ENCODE measurements around the gene SARS1. TPM values are rescaled to one million over a fixed set of nuclear protein-coding genes. Genes with fewer than 3 reads are reported as not detected.

SARS1 gene
- total RNA-seq, 4 donors from 2014 or later = 85.8 to 150 (median 134) TPM

DNA sequence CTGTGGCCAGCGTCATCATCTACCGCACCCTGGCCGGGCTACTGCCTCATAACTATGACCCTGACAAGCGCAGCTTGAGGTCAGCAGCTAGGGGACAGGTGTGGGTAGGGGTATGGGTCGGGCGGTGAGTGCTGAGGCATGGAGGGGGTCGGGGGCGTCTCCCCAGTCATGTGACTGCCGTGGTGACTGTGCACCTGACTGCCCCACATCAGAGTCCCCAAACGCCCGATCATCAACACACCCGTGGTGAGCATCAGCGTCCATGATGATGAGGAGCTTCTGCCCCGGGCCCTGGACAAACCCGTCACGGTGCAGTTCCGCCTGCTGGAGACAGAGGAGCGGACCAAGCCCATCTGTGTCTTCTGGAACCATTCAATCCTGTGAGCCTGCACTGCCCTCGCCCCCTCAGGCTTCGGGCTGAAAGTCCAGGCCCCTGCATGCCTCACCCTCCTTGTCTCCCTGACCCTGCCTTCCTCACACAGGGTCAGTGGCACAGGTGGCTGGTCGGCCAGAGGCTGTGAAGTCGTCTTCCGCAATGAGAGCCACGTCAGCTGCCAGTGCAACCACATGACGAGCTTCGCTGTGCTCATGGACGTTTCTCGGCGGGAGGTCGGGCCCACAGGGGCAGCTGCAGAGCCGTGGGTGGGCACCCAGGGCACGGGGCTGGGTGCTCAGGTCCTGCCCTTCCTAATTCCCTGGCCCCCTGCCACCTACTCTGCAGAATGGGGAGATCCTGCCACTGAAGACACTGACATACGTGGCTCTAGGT lies 55.7 kb downstream of the SARS1 start:
- no peak for TF ChIP-seq POLR2A (IDR thresholded peaks at IDR 0.05)
- TF ChIP-seq, protein P1, sequence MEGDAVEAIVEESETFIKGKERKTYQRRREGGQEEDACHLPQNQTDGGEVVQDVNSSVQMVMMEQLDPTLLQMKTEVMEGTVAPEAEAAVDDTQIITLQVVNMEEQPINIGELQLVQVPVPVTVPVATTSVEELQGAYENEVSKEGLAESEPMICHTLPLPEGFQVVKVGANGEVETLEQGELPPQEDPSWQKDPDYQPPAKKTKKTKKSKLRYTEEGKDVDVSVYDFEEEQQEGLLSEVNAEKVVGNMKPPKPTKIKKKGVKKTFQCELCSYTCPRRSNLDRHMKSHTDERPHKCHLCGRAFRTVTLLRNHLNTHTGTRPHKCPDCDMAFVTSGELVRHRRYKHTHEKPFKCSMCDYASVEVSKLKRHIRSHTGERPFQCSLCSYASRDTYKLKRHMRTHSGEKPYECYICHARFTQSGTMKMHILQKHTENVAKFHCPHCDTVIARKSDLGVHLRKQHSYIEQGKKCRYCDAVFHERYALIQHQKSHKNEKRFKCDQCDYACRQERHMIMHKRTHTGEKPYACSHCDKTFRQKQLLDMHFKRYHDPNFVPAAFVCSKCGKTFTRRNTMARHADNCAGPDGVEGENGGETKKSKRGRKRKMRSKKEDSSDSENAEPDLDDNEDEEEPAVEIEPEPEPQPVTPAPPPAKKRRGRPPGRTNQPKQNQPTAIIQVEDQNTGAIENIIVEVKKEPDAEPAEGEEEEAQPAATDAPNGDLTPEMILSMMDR (IDR thresholded peaks at IDR 0.05) = no peak
- H3K9me3 ChIP-seq = no peaks in the 10 kb centered on the region
- no peaks in the 10 kb centered on the region for H3K27me3 ChIP-seq
- no peak overlapping the region for H3K27ac ChIP-seq
- intact Hi-C loops (cut with DNase I) = no loop called here
- no peak for DNase-seq
- peaks cover 4 to 91% (median 17%) of the 10 kb centered on the region in 3 donors for H3K36me3 ChIP-seq
- H3K4me1 ChIP-seq = peaks cover 17 to 42% (median 17%) of the 10 kb centered on the region in 3 donors
- no peak overlapping the region for H3K4me3 ChIP-seq
- WGBS, 2 donors = 76 to 83% methylated on average over 4 to 11 of the region's 33 CpGs

DNA sequence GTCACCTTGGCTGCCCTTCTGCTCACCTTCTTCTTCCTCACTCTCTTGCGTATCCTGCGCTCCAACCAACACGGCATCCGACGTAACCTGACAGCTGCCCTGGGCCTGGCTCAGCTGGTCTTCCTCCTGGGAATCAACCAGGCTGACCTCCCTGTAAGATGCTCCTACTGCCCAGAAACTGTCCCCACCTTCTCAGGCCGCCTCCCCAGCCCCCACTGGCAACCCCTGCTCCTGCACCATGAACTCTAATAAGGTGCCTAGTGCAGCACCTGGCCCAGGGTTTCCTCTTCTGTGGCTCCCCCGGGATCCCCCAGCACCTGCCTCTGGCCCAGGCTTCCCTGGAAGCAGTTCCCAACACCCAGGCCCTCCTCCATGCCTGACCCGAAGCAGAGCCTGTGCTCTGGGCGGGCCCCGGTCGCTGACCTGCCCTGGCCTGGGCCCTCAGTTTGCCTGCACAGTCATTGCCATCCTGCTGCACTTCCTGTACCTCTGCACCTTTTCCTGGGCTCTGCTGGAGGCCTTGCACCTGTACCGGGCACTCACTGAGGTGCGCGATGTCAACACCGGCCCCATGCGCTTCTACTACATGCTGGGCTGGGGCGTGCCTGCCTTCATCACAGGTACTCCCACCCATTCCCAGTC lies 56.4 kb downstream of the SARS1 start:
- Histone ChIP-seq H3K27ac (no peak overlapping the region), H3K4me1 (peaks cover 22 to 47% (median 23%) of the 10 kb centered on the region in 3 donors), H3K9me3 (no peaks in the 10 kb centered on the region), H3K27me3 (no peaks in the 10 kb centered on the region), H3K36me3 (peaks cover 0 to 84% (median 17%) of the 10 kb centered on the region in 3 donors), H3K4me3 (no peak overlapping the region)
- WGBS, 2 donors = 92 to 93% methylated on average over 12 of the region's 17 CpGs
- TF ChIP-seq POLR2A (IDR thresholded peaks at IDR 0.05) = no peak
- TF ChIP-seq, protein P1 (IDR thresholded peaks at IDR 0.05) = no peak
- intact Hi-C loops (cut with DNase I) = no loop called here
- DNase-seq = no peak

DNA sequence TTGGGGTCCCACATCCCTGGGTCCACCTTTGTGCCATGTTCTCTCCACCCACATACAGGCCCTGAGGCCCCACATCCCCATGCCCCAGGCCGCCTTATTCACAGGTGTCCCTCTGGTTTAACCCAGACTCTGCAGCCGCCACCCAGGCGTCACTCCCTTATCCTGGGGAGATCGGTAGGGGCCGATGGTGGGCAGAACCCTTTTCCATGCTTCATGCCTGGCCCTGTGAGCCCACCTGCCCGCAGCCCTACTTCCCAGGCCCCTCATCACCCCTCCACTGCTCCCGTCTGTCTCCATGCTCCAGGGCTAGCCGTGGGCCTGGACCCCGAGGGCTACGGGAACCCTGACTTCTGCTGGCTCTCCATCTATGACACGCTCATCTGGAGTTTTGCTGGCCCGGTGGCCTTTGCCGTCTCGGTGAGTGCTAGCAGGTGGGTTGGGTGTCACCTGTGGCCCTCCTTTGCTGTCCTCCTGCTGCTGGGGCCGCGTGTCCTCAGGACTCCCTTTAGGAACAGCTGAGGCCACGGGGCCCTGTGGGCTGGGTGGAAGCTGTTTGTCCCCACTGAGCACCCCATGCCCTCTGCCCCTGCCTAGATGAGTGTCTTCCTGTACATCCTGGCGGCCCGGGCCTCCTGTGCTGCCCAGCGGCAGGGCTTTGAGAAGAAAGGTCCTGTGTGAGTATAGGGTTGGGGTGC lies 57.1 kb downstream of the SARS1 start:
- no peak for DNase-seq
- H3K36me3 ChIP-seq = peaks cover 0 to 77% (median 15%) of the 10 kb centered on the region in 3 donors

DNA sequence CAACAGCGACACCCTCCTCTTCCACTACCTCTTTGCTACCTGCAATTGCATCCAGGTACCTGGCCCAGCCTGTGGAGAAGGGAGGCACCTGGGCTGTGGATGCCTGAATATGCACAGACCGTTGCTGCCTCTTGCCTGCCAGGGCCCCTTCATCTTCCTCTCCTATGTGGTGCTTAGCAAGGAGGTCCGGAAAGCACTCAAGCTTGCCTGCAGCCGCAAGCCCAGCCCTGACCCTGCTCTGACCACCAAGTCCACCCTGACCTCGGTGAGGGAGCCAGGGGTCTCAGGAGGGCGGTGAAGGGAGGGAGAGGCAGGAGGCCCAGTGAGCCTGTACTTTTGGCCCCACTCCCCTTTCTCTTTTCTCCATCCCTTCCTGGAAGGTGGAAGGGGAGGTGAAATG lies 57.7 kb downstream of the SARS1 start:
- TF ChIP-seq POLR2A (IDR thresholded peaks at IDR 0.05) = no peak
- TF ChIP-seq, protein P1 (IDR thresholded peaks at IDR 0.05) = no peak
- peaks cover 25 to 61% (median 31%) of the 10 kb centered on the region in 3 donors for H3K4me1 ChIP-seq
- H3K27ac ChIP-seq = no peak overlapping the region
- 40 to 100% methylated on average over 1 of the region's 6 CpGs for WGBS, 2 donors
- intact Hi-C loops (cut with DNase I) = no loop called here
- no peak overlapping the region for H3K4me3 ChIP-seq
- no peaks in the 10 kb centered on the region for H3K27me3 ChIP-seq
- no peak for DNase-seq
- H3K9me3 ChIP-seq = no peaks in the 10 kb centered on the region
- H3K36me3 ChIP-seq = peaks cover 0 to 71% (median 11%) of the 10 kb centered on the region in 3 donors

More for the DNA sequence above, 57.1 kb downstream of the SARS1 start:
- Histone ChIP-seq H3K4me3 (no peak overlapping the region), H3K27me3 (no peaks in the 10 kb centered on the region), H3K9me3 (no peaks in the 10 kb centered on the region), H3K4me1 (peaks cover 23 to 54% (median 29%) of the 10 kb centered on the region in 3 donors), H3K27ac (no peak overlapping the region)
- intact Hi-C loops (cut with DNase I) = no loop called here
- TF ChIP-seq, protein P1 (IDR thresholded peaks at IDR 0.05) = no peak
- TF ChIP-seq POLR2A (IDR thresholded peaks at IDR 0.05) = no peak
- WGBS, 2 donors = 92 to 96% methylated on average over 9 to 10 of the region's 20 CpGs

All from esophagus squamous epithelium (tissue), 5 donors.